HG02759 (cell line): ENCODE results near the gene ANKRD66.
A peak's percentile ranks its signal among the peaks of the same experiment; 100 is the strongest.
"Not testable (repeated sequence)": the region's sequence is repeated elsewhere in the genome, so short reads cannot be mapped to it uniquely, and the experiment has no call there.

ENCODE experiments used
- ATAC-seq: cut with Tn5 transposase; IDR thresholded peaks from one replicate; pipeline ENCODE4 v1.9.1; 2021; ENCODE audit warnings: mild to moderate bottlenecking, moderate library complexity; ENCODE audit not compliant: unreplicated experiment

ANKRD66 gene

DNA sequence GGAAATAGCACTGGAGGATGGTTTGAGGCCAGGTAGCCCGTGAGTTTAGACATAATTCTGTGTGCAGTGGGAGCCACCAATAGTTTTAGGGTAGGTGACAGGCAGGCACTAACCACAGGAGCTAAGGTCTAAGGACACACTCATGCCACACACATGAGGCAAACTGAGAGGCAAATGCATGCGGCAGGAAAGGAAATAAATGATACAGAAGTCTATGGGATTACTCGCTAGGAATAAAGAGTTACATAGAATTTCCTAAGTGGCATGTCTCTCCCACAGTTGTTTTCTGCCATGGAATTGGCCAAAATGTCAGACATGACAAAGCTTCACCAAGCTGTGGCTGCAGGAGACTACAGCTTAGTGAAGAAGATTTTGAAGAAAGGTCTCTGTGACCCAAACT lies 4.9 kb downstream of the ANKRD66 start:
- no peak for ATAC-seq

DNA sequence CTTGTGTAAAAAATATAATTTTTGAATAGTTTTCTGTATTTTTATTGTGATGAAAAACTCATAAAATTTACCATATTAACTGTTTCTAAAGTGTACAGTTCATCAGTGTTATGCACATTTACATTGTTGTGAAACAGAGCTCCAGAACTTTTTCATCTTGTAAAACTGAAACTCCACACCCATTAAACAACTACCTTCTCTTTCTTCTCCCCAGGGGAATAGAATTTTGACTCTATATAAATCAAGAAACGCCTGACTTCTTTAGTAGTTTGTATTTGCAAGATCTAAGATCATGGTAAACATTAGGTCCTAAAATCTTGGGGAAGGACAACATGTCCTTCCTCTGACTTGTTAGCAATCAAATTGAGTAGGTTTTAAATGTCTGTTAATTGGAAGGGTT lies 9.1 kb downstream of the ANKRD66 start:
- no peak for ATAC-seq

DNA sequence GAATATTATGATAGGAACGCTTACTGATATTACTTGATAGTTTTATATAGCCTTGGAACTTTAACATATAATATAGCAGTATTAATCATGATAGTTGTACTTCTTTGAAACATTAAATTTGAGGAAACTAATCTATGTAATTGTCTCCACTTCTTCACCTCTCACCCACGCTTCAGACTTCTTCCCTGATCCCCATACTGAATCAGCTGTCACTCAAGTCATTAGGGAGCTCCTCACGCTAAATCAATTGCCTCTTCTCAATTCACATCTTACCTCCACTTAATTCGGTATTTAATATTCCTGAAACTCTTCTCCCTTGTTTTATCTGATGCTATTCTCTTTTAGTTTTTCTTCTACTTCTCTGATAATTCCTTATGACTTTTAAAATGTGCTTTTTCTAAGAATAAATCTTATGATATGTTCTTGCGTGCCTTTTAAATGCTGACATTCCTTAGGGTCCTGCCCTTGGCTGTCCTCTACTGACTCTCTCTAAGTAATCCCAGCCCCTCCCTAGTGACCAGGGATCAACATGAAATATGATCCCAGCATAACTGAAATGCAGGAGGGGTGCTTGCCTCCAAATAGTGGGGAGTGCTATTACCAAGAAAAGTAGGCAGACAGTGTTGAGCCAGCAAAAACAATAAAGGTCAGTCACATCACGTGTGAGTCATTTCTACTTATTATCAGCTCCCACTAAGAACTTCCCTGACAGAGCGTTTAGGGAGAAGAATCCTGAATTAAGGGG lies 9.9 kb downstream of the ANKRD66 start:
- no peak for ATAC-seq

DNA sequence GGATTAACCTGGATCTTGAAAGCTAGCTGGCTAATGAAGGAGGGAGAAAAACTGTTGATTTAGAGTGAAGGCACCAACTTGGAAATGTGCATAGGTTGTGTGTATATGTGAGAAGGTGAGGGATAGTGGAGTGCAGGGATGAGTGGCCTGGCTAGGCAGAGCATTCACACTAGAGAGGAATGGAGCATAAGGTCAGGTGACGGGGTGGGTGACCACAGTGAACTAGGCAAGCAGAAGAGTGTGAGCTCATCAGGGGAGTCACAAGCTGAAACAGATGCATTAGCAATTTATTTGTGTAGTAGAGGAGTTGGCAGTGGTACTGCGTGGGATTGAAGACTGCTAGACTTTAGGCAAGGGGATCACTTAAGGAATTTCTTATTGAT lies 10.5 kb downstream of the ANKRD66 start:
- ATAC-seq: no peak

DNA sequence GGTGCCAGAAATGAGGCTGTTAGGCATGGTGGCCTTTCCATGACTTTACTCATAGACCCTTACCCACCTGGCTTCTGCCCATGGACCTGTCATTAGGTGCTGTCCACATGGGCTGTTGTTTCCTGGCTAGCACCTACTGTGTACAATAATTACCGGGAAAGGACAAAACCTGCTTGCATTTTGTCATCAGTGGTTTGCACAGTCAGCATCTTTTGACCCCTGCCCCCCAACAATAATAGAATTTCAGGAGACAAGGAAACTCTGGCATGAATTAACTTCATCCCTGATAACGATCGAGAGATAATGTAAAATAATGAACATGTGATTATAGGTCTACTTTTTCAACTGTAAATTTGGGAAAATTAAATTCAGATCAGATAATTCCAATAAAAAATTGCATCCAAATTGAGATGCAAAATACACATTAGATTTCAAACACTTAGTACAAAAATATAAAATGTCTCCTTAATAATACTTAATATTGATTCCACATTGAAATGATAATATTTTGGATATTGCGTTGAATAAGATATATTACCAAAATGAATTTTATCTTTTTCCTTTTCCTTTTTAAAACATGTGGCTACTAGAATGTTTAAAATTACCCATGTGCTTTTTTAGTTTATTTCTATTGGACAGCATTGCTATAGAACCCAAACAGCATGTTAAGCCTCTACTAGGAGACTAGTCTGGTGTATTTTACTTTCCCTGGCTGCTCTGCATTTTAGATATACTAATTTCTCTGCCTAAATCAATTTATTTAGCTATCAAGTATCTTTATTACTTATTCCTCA lies 12.4 kb downstream of the ANKRD66 start:
- ATAC-seq: no peak

DNA sequence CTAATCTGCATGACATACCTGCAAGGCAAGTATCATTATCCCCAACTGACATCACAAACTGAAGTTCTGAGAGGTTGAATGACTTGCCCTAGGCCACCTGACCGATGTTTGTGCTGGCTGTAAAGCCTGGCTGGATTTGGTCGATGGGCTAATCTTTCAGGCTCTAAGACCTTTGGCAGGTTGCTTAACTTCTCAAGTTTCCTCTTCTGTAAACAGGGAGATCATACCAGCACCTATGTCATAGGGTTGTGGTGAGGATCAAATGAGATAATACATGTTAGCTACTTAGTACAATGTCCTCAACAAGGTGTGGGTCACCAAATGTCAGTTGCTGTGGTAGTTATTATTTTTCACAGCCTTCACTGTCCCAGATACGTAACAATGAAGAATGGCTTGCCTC lies 14.2 kb downstream of the ANKRD66 start:
- ATAC-seq: no peak

DNA sequence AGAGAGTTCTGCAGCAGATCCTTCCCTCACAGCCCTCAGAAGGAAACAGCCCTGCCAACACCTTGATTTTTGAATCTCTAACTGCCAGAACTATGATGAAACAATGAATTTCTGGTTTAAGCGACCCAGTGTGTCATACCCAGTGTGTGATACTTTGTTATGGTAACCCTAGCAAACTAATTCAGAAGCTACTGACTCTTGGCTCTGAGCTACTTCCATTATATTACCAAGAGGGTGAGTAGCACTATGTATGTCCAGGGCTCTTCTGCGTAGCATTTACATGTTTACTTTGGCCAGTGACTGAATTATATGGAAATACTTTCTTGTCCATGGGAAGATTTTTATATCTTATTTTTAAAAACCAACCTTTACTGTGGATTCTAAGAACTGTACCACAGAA lies 16.7 kb downstream of the ANKRD66 start:
- no peak for ATAC-seq

DNA sequence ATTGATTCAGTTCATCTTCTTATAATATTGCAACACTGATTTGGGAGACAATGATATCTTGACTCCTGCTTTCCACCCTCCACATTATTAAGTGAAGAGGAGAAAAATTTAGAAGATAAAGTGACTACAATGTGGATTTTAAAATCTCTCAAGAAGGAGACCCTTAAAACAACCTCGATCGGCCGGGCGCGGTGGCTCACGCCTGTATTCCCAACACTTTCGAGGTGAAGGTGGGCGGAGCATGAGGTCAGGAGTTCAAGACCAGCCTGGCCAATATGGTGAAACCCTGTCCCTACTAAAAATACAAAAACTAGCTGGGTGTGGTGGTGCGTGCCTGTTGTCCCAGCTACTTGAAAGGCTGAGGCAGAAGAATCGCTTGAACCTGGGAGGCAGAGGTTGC lies 17.5 kb downstream of the ANKRD66 start:
- ATAC-seq: not testable (repeated sequence)

DNA sequence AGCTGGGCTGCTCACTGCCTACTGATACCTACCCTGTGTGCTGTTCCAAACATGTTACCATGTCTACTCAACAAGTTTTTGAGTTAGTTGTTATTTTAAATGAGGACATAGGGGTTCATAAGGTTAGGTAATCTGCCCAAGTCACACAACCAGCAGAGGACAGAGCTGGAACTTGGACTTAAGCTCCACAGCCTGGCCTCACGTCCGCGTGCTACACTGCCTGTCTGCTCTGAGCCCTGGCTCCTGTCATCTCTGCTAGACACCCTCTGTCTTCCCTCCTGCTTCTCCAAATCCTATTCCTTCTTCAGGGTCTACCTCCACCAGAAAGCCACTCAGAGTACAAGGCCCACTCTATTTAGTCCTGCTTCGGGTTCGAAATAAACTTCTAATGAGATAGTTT lies 18.2 kb downstream of the ANKRD66 start:
- no peak for ATAC-seq

DNA sequence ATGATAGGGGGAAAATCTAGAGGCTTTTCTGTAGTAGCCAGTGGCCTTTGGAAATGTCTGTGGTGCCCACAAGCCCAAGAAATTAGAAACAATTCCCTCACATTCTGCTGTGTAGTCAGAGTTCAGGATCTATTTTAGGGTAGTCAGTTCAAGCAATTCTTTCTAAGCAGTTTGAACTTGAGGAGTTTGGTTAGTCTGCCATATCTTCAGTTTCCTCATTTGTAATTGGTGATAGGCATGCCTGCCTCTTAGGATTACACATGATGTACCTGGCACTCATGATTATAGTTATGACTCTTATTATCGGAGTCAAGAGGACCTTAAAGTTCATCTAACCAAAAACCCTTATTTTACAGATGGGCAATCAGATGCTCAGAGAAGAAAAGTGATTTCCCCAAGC lies 25.3 kb downstream of the ANKRD66 start:
- no peak for ATAC-seq

DNA sequence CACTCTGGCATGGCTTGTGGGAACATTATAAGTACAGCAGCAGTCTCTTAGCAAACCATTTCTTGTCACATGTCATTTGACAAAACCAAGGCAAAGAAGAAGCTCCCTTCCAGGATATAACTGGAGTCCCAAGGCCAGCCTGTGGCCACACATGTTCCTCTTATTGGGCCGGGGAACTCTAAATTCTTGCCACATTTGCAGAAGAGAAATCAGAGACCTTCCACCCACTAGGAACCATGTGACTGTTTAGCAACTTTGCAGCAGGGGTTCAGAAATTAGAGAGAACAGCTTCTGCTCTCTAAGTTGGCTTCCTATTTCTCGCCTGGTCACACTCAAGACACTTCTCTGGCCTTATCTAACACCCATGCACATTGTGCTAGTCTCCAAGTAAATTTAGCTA lies 26.0 kb downstream of the ANKRD66 start:
- ATAC-seq: peak; percentile 70

DNA sequence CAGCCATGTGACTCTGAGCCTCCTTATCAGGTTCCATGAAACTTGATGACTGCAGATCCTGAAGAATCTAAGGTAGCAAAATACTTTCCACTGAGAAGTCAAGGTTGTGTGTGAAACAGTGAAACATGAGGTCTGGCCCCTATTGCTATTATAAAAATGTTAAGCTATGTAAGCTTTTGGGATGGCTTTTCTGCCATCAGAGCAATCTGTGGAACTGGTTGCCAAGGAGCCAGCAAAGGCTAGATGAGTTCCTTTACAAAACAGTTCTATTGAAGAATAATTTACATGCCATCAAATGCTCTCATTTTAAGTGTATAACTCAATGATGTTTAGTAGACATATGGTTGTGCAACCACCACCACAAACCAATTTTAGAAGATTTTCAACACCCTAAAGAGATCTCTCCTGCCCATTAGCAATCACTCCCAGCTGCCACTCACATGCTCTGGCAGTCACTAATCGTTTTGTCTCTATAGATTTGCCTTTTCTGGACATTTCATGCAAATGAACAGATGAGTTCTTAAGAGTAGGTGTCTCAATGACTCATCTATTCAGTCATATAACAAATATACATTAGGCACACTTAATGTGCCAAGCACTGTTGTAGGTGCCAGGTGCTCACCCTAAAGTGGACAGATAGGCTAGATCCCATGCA lies 26.6 kb downstream of the ANKRD66 start:
- peak; percentile 16 for ATAC-seq

DNA sequence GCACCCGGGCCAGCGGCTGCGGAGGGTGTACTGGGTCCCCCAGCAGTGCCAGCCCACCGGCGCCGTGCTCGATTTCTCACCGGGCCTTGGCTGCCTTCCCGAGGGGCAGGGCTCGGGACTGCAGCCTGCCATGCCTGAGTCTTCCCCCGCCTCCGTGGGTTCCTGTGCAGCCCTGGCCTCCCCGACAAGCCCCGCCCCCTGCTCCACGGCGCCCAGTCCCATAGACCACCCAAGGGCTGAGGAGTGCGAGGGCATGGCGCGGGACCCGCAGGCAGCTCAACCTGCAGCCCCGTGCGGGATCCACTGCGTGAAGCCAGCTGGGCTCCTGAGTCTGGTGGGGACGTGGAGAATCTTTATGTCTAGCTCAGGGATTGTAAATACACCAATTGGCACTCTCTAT lies 28.0 kb downstream of the ANKRD66 start:
- ATAC-seq: not testable (repeated sequence)

DNA sequence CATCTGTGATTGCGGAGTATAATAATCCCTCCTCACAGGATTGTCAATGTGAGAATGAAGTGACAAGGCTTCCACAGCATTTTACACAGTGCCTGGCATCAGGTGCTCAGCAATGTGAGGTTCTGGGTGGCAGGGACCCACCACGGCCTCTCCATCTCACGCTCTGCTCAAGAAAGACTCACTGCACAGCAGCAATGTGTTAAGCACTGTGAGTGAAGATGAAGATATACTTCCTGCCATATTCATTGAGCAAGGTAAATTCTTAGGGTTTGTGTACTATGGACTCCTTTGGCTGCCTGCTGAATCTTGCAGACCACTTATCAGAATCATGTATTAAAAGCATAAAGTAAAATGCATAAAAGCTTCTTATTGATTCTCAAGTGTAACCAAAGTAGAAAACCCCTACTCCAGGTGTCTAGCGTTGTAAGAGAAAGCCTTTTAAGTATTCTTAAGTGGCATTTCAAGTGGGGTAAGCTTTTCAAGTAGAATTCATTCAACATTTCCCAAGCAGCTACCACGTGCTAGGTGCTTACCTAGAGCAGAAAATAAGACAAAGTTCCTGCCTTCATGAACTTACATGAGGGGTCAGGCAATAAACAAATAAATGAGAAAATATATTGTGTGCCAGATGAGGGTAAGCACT lies 29.5 kb downstream of the ANKRD66 start:
- ATAC-seq: no peak

DNA sequence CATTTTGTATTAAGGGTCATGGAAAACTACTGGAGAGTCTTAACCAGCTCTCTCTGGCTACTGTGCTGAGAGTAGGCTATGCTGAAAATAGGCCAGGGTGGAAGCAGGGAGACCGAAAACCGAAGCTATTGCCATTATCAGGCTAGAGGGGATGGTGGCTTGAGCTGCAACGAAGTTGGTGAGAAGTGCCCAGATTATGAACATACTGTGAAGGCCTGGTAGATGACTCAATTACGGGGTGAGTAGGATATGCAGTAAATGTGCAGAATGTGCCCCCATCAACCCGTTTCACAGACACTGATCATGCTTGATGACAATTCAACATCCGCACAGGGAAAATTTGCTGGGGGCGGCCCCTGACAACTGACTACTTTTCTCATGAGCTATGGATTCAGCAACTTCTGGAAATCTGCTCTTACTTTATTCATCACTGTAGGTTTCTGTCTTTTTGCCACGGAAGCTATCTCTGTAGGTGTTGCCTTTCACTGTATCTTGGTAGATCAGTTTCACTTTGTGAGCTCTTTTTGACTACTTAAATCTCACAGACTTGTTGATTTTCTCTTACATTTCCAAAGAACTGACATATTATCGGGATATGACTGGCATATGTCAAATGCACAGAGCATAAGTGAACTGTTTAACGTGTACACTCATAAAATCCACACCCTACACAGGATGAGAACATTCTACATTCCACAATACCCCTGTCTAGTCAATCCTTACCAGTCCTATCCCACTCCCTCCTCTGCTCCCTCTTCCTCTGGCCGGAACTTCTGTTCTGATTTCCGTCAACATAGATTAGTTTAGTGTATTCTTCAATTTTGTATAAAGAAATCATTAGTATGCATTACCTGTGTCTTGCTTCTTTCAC lies 31.0 kb downstream of the ANKRD66 start:
- no peak for ATAC-seq

DNA sequence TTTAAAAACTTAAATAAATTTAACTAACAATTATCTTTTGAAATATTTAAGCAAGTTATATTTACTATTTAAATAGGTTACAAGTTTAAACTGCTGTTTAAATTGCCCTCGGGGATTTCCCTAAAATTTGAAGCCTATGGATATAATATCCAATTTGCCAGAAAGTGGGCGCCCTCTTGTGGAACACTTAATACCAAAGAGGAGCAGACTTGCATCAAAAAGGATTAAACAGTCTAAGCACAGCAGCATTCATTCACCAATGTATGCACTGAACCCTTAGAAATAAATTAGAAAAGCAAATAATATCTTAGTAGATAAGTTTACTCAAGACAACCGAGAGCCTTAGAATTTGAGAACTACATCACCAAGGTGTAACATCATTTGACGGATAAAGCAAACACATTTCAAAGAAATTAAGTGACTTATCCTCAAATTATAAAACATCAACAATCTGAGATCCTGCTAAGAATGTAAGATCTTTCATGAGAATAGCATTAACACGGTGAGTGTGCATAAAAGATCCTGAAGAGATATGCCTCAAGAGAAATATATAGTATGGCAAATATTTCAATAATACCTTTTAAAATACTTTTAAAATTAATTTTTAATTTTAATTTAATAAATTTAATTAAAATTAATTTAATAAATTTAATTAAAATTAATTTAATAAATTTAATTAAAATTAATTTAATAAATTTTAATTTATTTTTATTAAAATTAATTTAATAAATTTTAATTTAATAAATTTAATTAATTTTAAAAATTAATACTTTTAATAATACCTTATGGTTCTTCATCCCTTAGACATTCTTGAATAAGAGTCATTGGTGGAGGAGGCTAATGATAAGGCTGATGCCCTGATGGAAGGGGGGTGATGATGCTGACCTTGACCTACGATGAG lies 35.0 kb downstream of the ANKRD66 start:
- no peak for ATAC-seq

DNA sequence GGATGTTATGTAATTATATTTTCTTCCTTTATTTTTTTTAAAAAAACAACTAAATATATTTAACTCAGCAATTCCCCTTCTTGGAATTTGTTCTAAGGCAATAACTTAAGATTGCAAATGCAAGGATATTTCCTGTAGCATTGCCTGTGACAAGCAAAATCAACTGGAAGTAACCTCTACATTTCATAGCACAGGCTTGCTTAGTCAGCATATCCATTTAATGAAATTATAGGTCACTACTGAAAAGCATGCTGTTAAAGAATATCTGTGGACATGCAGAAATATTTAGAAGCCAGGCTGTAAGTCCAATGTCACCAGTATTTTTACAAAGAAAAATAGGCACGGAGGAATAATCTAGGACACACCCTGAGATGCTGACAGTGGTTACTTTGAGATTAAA lies 37.8 kb downstream of the ANKRD66 start:
- ATAC-seq: no peak

DNA sequence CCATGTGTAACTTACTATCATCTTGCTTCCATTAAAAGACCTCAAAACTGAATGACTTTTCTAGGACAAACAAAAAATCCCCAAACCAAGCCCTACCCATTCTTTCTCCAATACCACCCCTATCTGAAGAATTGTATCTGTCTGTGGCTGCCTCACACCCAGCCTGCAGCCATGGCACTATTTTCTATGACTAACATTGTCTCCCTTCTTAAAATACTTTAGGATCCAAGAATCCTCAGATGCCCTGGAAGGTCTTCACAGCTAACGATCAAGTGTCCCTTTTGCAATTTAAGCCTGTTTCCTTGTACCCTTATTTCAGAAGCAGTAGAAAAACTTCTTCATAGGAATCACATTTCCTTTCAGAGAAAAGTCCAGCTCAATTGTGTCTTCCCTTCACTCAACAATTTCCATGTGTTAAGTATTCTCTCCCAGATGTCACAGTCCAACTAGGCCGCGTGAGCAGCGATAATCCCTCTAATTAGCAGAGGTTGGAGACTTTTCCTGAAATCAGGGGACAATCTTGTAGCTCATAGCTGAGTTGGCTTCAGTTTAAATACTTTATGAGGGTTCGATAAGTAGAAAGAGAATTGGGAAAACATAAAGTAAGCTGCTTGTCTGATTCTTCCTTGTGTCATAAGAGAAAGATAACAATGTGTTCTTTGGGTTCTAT lies 41.3 kb downstream of the ANKRD66 start:
- ATAC-seq: no peak

DNA sequence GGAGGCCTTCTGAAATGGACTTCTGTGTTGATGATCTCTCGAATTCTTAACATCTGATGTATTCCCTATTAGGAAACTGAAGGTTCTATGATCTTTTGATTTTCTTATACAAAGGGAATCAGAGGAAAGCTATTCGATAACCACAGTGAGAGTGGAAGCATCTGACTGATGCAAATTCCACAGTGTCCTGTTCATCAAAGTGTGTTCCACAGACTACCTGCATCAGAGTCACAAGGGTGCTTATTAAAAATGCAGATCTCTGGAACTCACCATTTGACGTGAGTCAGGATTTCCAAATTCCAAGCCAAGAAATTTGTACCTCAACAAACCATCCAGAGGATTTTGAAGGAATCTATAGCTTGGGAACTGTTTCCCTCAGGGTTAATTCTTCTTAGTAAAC lies 42.1 kb downstream of the ANKRD66 start:
- no peak for ATAC-seq
